Measurements from ENCODE around the gene EXOC6B.
A peak's percentile ranks its signal among the peaks of the same experiment; 100 is the strongest.

EXOC6B gene

DNA sequence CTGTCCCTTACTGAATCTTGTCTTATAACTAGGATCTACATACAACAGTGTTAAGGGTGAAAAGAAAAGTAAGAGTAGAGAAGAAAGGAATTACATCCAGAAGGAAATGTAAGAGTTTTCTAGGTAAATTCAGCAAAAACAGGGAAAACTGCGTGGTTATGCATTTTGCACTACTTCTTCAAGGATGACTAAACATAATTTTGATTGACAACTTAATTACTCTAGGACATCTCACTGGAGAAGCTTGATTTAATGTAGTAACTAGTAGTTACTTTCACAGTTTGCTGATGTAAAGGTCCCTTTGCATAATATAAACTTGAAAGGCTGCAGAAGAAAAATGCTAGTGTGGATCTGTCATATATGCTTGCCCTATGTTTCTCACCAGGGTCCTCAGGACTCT, 464.8 kb downstream of the EXOC6B start:
- no peak for DNase-seq (ENCODE audit: low spot score)

- DNase-seq (ENCODE audit: low spot score) = no peak
Observed at GRCh38 chr2:72350852-72351251, 475.0 kb downstream of the EXOC6B start.

GRCh38 chr2:72349016-72349415, 476.8 kb downstream of the EXOC6B start:
- DNase-seq (ENCODE audit: low spot score) = no peak

- no peak for DNase-seq (ENCODE audit: low spot score)
Observed at GRCh38 chr2:72347081-72347480, 478.8 kb downstream of the EXOC6B start.

DNA sequence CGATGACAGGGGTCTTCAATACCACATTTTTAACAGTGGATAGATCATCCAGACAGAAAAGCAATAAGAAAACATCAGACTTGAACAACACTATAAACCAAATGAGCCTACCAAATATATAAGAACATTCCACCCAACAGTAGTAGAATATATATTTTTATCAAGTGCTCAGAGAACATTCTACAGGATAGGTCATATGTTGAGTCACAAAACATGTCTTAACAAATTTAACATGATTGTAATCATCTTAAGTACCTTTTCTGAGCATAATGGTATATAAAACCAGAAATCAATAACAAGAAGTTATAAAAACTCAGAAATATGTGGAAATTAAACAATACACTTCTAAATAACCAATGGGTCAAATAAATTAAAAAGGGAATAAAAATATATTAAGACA, 484.2 kb downstream of the EXOC6B start:
- DNase-seq (ENCODE audit: low spot score) = no peak

DNA sequence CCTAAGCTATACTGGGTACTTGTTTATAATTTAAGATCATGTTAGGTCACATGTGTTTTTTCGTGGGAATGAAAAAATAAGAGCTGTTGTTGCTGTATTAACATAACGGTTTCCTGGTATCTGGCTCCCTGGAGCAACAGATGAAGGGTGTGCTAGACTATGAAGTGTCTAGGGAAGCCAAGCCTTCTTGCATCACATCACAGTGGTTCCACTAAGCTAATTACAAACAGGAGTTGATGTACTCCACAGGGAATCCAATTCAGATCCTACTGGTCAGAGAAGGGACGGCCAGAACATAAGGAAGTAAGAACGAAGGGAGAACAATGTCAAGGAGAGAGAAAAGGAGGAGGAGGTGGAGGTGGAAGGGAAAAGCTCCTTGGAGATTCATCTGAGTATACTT, 485.2 kb downstream of the EXOC6B start:
- DNase-seq (ENCODE audit: low spot score) = no peak

GRCh38 chr2:72338076-72338475, 487.8 kb downstream of the EXOC6B start:
- DNase-seq (ENCODE audit: low spot score) = no peak

DNA sequence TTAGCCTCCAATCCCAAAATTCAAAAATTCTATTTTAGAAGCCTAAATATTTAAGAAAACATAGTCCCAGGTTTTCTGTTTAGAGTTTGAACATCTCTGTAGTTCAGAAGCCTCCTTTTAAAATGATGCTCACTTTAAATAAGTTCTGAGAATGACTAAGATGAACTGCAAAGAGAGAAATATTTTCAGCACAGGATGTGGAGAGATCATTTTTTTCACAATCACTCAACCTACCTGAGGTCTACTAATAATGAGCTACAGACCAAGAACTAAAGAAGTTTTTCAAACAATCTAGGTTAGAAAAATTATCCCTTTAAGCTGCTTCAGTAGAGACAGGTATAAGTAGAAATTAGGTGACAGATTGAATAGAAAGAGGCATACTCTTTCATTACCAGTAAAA, 493.1 kb downstream of the EXOC6B start:
- DNase-seq (ENCODE audit: low spot score) = no peak

DNA sequence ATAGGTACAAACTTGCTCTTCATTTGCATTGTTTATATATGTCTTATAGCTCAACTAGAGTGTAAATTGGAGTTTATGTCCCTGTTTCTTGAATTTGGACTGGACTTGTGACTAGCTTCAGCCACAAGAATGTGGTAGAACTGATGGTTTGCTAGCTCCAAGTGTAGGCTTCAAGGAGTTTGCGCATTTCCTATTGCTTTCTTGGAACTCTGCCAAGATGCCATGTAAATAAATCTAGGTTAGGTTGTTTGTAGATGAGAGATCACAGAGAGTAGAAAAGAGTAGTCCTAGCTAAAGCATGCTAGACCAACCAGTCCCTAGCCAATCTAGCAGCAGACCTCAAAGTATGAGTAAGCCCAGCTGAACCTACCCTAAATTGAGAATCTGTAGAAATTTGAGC, 495.2 kb downstream of the EXOC6B start:
- no peak for DNase-seq (ENCODE audit: low spot score)

DNA sequence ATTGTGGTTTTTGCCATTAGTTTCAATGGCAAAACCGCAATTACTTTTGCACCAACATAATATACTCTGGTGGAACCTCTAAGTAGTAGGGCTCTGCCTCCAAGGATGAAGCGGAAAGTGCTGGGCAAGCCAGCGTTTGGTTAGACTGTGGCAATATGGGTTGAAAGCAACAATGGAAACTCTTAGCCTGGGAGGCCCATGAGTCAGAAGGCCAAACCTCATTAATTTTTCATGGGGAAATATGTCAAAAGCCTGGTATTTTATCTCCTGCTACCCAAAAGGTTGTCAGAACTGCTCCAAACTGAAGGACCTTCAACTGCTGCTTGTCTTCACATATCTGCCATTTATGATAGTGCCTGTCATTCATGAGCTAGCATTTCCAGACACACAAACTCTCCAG, 499.1 kb downstream of the EXOC6B start:
- DNase-seq (ENCODE audit: low spot score) = no peak

DNA sequence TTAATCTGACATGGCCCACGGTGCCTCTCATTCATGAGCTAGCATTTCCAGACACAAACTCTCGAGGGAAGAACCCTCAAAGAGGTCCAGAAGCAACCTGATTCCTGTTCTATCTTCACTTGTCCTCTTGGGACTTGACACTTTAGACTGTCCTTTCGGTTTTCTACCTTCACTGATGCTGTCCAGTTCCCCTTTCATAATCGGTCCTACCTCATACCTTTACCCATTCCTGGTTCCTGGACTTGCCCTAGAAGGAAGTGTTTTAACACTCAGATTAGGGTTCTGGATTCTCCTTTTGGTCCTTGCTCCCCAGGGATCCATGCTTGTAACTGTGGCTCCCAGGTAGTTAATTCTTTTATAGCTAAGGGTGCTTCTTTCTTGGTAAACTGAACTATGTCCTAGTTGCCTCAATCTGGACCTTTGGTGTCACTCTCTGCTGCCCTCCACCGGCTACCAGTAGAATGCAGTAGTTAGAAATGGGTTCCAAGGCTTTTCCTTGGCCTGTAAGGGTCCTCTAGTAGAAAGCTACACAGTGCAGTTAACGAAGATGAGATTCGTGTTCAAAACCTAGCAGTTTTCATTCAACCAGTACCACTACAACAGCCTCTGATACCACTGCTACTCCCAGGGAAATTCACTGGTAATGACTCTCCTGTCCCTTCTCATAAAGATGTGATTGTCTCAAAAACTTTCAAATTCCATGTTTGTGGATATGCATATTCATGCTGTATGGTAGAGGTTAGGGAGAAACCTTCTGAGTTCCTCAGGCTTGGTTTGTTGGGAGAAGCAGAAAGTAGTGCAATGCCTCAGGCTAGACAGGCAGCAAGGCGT, 500.0 kb downstream of the EXOC6B start:
- DNase-seq (ENCODE audit: low spot score) = peak; percentile 13

DNA sequence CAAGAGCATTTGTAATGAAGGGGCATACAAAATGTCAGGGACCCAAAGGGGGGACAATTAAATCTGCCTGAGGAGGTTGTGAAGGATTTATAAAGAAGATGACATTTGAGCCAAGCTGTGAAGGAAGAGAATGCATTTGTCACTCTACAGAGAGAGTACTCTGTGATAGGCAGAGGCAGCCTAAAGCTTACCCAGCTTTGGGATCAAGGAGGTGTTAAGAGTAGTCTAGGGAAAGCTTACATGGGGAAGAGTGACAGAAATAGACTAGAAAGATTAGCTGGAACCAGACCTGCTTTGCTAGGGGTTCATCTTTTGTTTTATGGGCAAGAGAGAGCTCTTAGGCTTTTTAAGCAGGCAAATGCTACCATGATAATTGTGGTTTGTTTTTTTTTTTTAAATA, 509.1 kb downstream of the EXOC6B start:
- DNase-seq (ENCODE audit: low spot score) = no peak

GRCh38 chr2:72300147-72300684, 525.6 kb downstream of the EXOC6B start:
- no peak for DNase-seq (ENCODE audit: low spot score)

GRCh38 chr2:72293620-72294019, 532.2 kb downstream of the EXOC6B start:
- DNase-seq (ENCODE audit: low spot score) = no peak

DNA sequence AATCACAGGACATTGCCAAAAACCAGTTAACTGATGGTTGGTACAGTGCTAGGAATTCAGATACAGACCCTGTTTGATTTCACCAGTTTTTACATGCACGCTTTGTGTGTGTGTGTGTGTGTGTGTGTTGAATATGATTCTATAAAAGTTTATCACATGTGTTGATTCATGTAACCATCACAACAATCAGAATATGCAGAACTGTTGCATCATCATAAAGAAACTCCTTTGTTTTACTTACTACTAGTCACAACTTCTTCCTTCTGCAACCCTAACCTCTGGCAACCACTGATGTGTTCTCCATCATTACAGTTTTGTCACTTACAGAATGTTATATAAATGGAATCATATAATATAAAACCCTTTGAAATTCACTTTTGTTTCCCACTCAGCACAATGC, 533.4 kb downstream of the EXOC6B start:
- DNase-seq (ENCODE audit: low spot score) = no peak

- DNase-seq (ENCODE audit: low spot score) = no peak
Observed at GRCh38 chr2:72291059-72291458, 534.8 kb downstream of the EXOC6B start.

DNA sequence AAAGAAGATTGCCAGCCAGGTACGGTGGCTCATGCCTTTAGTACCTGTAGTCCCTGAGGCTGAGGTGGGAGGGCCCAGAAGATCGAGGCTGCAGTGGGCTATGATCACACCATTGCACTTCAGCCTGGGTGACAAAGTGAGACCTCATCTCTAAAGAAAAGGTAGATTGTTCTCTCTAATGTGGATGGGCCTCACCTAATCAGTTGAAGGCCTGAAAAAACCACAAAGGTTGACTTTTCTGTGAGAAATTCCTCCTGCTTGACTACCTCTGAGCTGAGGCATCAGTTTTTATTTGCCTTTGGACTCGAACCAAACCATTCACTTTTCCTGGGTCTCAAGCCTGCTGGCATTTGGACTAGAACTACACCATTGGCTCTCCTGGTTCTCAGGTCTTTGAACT, 536.1 kb downstream of the EXOC6B start:
- DNase-seq (ENCODE audit: low spot score) = no peak

DNA sequence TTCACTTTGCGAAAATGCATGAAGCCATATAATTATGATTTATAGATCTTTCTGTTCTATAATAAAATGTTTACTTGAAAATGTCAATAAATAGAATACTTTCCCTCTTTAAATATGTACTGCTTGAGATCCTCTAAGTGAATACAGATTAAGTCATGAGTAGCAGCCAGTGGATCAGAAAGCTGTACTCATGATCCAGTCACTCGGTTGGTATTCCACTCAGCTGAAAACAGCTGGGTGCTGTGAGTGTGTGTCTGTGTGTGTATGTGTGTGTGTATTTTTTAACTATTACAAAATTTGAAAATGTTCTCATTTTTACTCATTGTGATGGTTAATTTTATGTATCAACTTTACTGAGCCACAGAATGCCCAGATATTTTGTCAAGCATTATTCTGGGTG, 536.5 kb downstream of the EXOC6B start:
- DNase-seq (ENCODE audit: low spot score) = no peak

DNA sequence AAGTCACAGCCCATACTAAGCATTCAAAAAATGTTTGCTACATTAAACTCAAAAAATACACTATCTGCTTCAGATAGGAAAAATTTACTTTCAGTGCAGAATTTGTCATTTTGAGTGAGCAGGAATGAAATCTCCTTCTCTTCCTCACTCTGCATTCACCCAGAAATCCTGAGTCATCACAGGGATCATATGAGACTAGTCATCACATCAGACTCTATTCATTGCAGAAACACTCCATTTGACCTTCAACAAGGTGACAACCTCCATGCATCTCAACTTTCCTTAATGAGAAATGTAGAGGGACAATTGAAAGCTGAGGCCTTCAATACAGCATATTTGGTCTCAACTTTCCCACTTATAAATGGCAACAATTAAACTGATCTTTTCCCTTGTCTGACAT, 547.8 kb downstream of the EXOC6B start:
- DNase-seq (ENCODE audit: low spot score) = no peak

DNA sequence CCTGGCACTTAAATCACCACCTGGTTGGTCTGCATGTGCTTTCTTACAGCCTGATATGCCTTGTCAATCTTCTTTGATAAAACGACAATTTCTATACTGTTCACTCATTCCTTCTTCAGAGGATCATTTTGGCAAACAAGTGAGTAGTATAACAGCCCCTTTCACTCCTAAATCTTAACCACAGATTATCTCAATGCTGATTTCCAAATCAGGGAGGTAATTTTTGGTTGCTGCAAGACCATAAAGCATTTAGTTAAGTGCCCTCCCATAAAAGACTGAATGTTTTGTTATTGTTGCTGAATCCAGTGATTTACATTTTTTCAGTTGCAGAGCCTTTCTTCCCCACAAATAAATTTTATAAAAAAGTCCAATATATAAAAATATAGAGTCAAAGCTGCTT, 549.0 kb downstream of the EXOC6B start:
- DNase-seq (ENCODE audit: low spot score) = no peak

DNA sequence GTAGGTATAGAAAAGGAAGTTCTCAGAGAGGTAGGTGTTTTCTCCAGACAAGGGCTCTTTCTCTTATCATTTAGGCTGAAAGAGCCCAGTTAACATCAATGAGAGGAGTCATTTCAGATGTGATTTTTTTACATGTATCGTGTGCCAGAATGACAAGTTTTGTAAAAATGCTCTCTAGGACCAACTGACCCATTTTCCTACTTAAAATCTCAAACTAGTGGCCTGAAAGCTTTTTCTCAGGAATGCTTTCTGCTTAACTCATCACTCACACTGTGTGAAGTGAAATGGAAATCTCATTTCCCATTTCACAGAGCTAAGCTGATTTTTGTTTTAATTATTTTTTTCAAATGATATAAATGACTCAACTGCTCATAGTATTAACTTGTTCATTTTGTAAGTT, 549.5 kb downstream of the EXOC6B start:
- DNase-seq (ENCODE audit: low spot score) = no peak

- DNase-seq (ENCODE audit: low spot score) = no peak
Observed at GRCh38 chr2:72275084-72275483, 550.7 kb downstream of the EXOC6B start.

GRCh38 chr2:72274380-72274797, 551.4 kb downstream of the EXOC6B start:
- no peak for DNase-seq (ENCODE audit: low spot score)

DNA sequence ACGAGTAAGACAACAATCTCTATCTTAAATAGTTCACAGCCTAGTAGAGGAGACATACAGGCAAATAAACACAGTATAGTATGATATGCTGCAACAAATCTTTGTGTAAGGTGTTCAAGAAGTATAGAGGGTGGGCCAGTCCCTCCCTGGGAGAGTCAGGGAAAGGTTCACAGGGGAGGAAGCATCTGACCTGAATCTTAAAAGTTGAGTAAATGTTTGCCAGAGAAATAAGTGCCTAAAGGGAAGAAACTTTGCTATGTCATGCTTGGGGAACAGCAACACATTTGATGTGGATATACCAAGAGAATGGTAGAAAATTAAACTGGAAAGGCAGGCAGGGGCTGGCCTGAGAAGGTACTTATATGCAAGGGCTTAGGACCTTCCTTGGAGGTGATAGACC, 552.4 kb downstream of the EXOC6B start:
- no peak for DNase-seq (ENCODE audit: low spot score)
